ENCODE measurements around the gene SLC8B1. TPM values are rescaled to one million over a fixed set of nuclear protein-coding genes. Genes with fewer than 3 reads are reported as not detected.

The SLC8B1 gene
- total RNA-seq, 1 donor from 2014 or later = 26.6 TPM

- no peak for TF ChIP-seq CTCF (conservative IDR thresholded peaks at IDR 0.05; ENCODE audit: low read depth, low read length)
- no peak for DNase-seq (ENCODE audit: low read depth)
- H3K4me3 ChIP-seq (ENCODE audit: low read depth, low read length) = no peak overlapping the region
These were observed 33.1 kb downstream of the SLC8B1 start for GRCh38 chr12:113301811-113302210.

- DNase-seq (ENCODE audit: low read depth) = peak; percentile 41
- no peak for TF ChIP-seq CTCF (conservative IDR thresholded peaks at IDR 0.05; ENCODE audit: low read depth, low read length)
- H3K4me3 ChIP-seq (ENCODE audit: low read depth, low read length) = no peak overlapping the region
These were observed 35.2 kb downstream of the SLC8B1 start for GRCh38 chr12:113299619-113300237.

- no peak for TF ChIP-seq CTCF (conservative IDR thresholded peaks at IDR 0.05; ENCODE audit: low read depth, low read length)
- no peak overlapping the region for H3K4me3 ChIP-seq (ENCODE audit: low read depth, low read length)
- no peak for DNase-seq (ENCODE audit: low read depth)
These were observed 35.9 kb downstream of the SLC8B1 start for GRCh38 chr12:113298861-113299545.

GRCh38 chr12:113298472-113298817, 36.5 kb downstream of the SLC8B1 start:
- H3K4me3 ChIP-seq (ENCODE audit: low read depth, low read length) = no peak overlapping the region
- no peak for DNase-seq (ENCODE audit: low read depth)
- TF ChIP-seq CTCF (conservative IDR thresholded peaks at IDR 0.05; ENCODE audit: low read depth, low read length) = no peak

GRCh38 chr12:113297621-113298471, 37.1 kb downstream of the SLC8B1 start:
- no peak overlapping the region for H3K4me3 ChIP-seq (ENCODE audit: low read depth, low read length)
- no peak for DNase-seq (ENCODE audit: low read depth)
- no peak for TF ChIP-seq CTCF (conservative IDR thresholded peaks at IDR 0.05; ENCODE audit: low read depth, low read length)

- no peak for TF ChIP-seq CTCF (conservative IDR thresholded peaks at IDR 0.05; ENCODE audit: low read depth, low read length)
- H3K4me3 ChIP-seq (ENCODE audit: low read depth, low read length) = no peak overlapping the region
- no peak for DNase-seq (ENCODE audit: low read depth)
These were observed 37.7 kb downstream of the SLC8B1 start for GRCh38 chr12:113297214-113297587.

All from epithelial cell of proximal tubule (primary cell).